Stomach (tissue), 4 donors: Measurements from ENCODE around the gene PDCD4.

Experiments used
- POLR2A ChIP-seq, 4 donors: fragments of 450-650 bp; IDR thresholded peaks; one replicate each; pipeline ENCODE4 v1.6.1; 2016; ENCODE audit warnings: antibody characterized with exemption in 4 of 4, control low read depth in 2 of 4, mild to moderate bottlenecking in 1 of 4, moderate library complexity in 1 of 4
- TF ChIP-seq, protein P1 (sequence below), 7 experiments: fragments of 450-650 bp in 4 of 7; fragments of 200-600 bp in 3 of 7; sonication (generic) in 3 of 7; IDR thresholded peaks; one replicate each; pipeline ENCODE4 v1.5.1; 2016 to 2019; ENCODE audit warnings: antibody characterized with exemption in 7 of 7, control low read depth in 2 of 7, mild to moderate bottlenecking in 1 of 7

DNA sequence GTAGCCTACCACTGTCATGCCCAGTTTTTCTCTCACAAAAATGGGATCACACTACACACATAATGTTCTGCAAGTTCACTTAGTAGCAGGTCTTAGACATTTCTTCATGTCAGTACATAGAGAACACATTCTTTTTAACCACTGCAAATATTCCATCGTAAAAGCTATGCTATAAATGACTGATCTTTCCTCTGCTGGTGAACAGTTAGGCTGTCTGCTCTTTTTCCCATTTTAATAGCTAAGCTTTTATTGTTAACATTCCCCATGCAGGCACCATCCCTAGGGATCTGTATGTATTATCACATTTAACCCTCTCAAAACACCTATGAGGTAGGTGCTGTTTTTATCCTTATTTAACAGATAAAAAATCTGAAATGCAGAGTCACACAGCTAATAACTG lies 46.2 kb upstream of the PDCD4 start:
- TF ChIP-seq, protein P1, sequence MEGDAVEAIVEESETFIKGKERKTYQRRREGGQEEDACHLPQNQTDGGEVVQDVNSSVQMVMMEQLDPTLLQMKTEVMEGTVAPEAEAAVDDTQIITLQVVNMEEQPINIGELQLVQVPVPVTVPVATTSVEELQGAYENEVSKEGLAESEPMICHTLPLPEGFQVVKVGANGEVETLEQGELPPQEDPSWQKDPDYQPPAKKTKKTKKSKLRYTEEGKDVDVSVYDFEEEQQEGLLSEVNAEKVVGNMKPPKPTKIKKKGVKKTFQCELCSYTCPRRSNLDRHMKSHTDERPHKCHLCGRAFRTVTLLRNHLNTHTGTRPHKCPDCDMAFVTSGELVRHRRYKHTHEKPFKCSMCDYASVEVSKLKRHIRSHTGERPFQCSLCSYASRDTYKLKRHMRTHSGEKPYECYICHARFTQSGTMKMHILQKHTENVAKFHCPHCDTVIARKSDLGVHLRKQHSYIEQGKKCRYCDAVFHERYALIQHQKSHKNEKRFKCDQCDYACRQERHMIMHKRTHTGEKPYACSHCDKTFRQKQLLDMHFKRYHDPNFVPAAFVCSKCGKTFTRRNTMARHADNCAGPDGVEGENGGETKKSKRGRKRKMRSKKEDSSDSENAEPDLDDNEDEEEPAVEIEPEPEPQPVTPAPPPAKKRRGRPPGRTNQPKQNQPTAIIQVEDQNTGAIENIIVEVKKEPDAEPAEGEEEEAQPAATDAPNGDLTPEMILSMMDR (IDR thresholded peaks at IDR 0.05) = no peak
- no peak for TF ChIP-seq POLR2A (IDR thresholded peaks at IDR 0.05)
